K562 (cell line): Measurements from ENCODE around the gene SELENOI. TPM values are rescaled to one million over a fixed set of nuclear protein-coding genes. Genes with fewer than 3 reads are reported as not detected.

Source experiments
- DPF2 ChIP-seq: fragments of 450-650 bp; IDR thresholded peaks from 2 replicates; pipeline ENCODE4 v1.6.1; 2016
- FOXO4 ChIP-seq: fragments of 450-650 bp; formaldehyde crosslinking; IDR thresholded peaks from 2 replicates; pipeline ENCODE4 v1.4.0; 2020; ENCODE audit warnings: mild to moderate bottlenecking, moderate library complexity
- IRF9 ChIP-seq: fragments of 450-650 bp; IDR thresholded peaks from 2 replicates; pipeline ENCODE4 v1.6.1; 2016; ENCODE audit warnings: missing biosample characterization, missing genetic modification characterization
- MTA2 ChIP-seq: fragments of 450-650 bp; IDR thresholded peaks from 2 replicates; pipeline ENCODE4 v1.6.1; 2016; ENCODE audit warnings: low read depth
- NFIC ChIP-seq: fragments of 450-650 bp; IDR thresholded peaks from 2 replicates; pipeline ENCODE4 v1.6.1; 2017; ENCODE audit warnings: mild to moderate bottlenecking, inconsistent platforms
- PCBP2 ChIP-seq: fragments of 200-400 bp; formaldehyde crosslinking; IDR thresholded peaks from 2 replicates; pipeline ENCODE4 v1.6.1; 2018; ENCODE audit warnings: low read length, low read depth, mild to moderate bottlenecking, moderate library complexity; ENCODE audit not compliant: poor library complexity, severe bottlenecking
- RBM15 ChIP-seq: fragments of 200-400 bp; formaldehyde crosslinking; IDR thresholded peaks from 2 replicates; pipeline ENCODE4 v1.6.1; 2018; ENCODE audit warnings: mild to moderate bottlenecking, low read length, moderate library complexity; ENCODE audit not compliant: insufficient read depth
- RBM17 ChIP-seq: fragments of 200-400 bp; formaldehyde crosslinking; IDR thresholded peaks from 2 replicates; pipeline ENCODE4 v1.6.1; 2017; ENCODE audit warnings: low read depth, mild to moderate bottlenecking, low read length, borderline replicate concordance
- SUPT5H ChIP-seq: fragments of 450-650 bp; IDR thresholded peaks from 2 replicates; pipeline ENCODE4 v1.6.1; 2016
- XRCC3 ChIP-seq: fragments of 450-650 bp; IDR thresholded peaks from 2 replicates; pipeline ENCODE4 v1.6.1; 2017; ENCODE audit warnings: mild to moderate bottlenecking, moderate library complexity
- ZBTB17 ChIP-seq: fragments of 450-650 bp; formaldehyde crosslinking; IDR thresholded peaks from 2 replicates; pipeline ENCODE4 v1.4.0; 2020; ENCODE audit warnings: mild to moderate bottlenecking
- ZNF589 ChIP-seq: fragments of 200-800 bp; sonication (Bioruptor generic); IDR thresholded peaks from 2 replicates; pipeline ENCODE4 v1.6.1; 2016; ENCODE audit warnings: low read depth, missing genetic modification characterization, missing compliant biosample characterization
- ZNF766 ChIP-seq: fragments of 200-800 bp; sonication (Bioruptor generic); conservative IDR thresholded peaks from 2 replicates; pipeline ENCODE4 v1.6.1; 2016; ENCODE audit warnings: missing genetic modification characterization, missing compliant biosample characterization
- polyA plus RNA-seq, 8 experiments: library from polyadenylated mRNA; depleted of rRNA in 4 of 8; stranded (reverse) in 5 of 8; unstranded in 3 of 8; fragments of >200 nt; fragmentation: Nextera tagmentation in 2 of 8; fragmentation: Illumina TruSeq in 1 of 8; extraction: Ambion mirVana in 2 of 8; extraction: Trizol in 1 of 8; gene quantifications; 2 replicates each; pipeline versions ENCODE4 v1.2.1 to v1.2.3, GENCODE V29; 2011 to 2014; ENCODE audit warnings: inconsistent platforms in 1 of 8, missing spikeins in 1 of 8
- total RNA-seq, 7 experiments: library from RNA; depleted of rRNA in 6 of 7; stranded (reverse); fragments of >200 nt in 6 of 7; fragmentation: Illumina TruSeq in 2 of 7; extraction: Trizol in 2 of 7; gene quantifications; 2 replicates each; pipeline versions ENCODE4 v1.2.1 to v1.2.3, GENCODE V29; 2011 to 2021; ENCODE audit warnings: low replicate concordance in 1 of 7
- TF ChIP-seq, protein P1 (sequence below): fragments of 250-450 bp; sonication (Bioruptor Pico); IDR thresholded peaks from 2 replicates; pipeline ENCODE4 v1.8.0; 2022; ENCODE audit warnings: inconsistent platforms, mild to moderate bottlenecking, moderate library complexity, borderline replicate concordance
- TF ChIP-seq, protein P2 (sequence below): fragments of 150-350 bp; IDR thresholded peaks from 2 replicates; pipeline ENCODE4 v1.6.1; 2014; ENCODE audit warnings: low read depth, mild to moderate bottlenecking, low read length, borderline replicate concordance
- TF ChIP-seq, protein P3 (sequence below): fragments of 450-650 bp; formaldehyde crosslinking; IDR thresholded peaks from 2 replicates; pipeline ENCODE4 v1.4.0; 2022; ENCODE audit warnings: mild to moderate bottlenecking, moderate library complexity
- TF ChIP-seq, protein P4 (sequence below): fragments of 250-450 bp; sonication (Bioruptor Pico); IDR thresholded peaks from 2 replicates; pipeline ENCODE4 v1.4.0; 2020

Gene SELENOI
- total and polyA plus RNA-seq, 9 of the 15 experiments (the other 6 are each of a cell fraction or from before 2014, with no cell fraction given): 9.6 to 46.9 (median 24.4) TPM

DNA sequence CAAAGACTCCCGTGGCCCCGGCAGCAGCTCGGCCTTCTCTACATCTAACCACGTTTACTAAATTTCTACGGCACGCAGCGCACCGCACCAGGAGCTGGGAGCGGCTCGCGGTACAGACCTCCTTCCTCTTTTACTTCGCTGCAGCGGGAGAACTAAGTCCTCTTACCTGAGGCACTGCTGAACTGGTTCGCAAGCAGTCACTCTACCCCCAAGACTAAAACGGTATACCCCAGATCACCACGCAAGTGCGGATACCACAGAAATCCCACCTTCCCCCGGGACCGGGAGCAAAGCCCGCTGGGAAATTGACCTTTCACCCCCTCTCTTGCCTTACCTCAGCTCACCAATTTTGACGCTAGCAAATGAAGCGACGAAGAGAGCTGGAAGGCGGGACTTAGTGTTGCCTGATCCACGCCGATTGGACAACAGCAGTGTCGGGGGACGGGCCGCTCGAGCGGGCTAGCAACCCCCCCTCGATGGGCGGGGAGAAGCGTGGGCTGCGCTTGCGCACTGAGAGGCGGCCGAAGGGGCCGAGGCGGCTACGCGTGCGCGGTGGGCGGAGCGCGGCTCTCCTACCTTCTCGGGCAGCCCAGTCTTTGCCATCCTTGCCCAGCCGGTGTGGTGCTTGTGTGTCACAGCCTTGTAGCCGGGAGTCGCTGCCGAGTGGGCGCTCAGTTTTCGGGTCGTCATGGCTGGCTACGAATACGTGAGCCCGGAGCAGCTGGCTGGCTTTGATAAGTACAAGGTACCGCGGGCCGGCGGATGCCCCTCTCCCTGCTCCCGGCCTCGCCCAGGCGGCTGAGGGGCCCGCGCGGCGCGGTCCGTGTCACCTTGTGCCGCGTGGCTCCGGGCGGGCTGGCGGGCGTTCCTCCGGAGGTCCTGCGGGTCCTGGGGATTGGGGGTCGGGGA, at the start of gene SELENOI (continued):
- TF ChIP-seq, protein P1, sequence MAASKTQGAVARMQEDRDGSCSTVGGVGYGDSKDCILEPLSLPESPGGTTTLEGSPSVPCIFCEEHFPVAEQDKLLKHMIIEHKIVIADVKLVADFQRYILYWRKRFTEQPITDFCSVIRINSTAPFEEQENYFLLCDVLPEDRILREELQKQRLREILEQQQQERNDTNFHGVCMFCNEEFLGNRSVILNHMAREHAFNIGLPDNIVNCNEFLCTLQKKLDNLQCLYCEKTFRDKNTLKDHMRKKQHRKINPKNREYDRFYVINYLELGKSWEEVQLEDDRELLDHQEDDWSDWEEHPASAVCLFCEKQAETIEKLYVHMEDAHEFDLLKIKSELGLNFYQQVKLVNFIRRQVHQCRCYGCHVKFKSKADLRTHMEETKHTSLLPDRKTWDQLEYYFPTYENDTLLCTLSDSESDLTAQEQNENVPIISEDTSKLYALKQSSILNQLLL (CRISPR knock-in tag): no peak
- peak; percentile 22; the same call in 1 of the 2 replicates for TF ChIP-seq NFIC
- no peak for TF ChIP-seq RBM15
- no peak; the same call in 1 of the 2 replicates for TF ChIP-seq ZBTB17 (CRISPR knock-in tag)
- no peak for TF ChIP-seq XRCC3
- TF ChIP-seq, protein P2, sequence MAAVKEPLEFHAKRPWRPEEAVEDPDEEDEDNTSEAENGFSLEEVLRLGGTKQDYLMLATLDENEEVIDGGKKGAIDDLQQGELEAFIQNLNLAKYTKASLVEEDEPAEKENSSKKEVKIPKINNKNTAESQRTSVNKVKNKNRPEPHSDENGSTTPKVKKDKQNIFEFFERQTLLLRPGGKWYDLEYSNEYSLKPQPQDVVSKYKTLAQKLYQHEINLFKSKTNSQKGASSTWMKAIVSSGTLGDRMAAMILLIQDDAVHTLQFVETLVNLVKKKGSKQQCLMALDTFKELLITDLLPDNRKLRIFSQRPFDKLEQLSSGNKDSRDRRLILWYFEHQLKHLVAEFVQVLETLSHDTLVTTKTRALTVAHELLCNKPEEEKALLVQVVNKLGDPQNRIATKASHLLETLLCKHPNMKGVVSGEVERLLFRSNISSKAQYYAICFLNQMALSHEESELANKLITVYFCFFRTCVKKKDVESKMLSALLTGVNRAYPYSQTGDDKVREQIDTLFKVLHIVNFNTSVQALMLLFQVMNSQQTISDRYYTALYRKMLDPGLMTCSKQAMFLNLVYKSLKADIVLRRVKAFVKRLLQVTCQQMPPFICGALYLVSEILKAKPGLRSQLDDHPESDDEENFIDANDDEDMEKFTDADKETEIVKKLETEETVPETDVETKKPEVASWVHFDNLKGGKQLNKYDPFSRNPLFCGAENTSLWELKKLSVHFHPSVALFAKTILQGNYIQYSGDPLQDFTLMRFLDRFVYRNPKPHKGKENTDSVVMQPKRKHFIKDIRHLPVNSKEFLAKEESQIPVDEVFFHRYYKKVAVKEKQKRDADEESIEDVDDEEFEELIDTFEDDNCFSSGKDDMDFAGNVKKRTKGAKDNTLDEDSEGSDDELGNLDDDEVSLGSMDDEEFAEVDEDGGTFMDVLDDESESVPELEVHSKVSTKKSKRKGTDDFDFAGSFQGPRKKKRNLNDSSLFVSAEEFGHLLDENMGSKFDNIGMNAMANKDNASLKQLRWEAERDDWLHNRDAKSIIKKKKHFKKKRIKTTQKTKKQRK: no peak; the same call in 1 of the 2 replicates
- TF ChIP-seq, protein P3, sequence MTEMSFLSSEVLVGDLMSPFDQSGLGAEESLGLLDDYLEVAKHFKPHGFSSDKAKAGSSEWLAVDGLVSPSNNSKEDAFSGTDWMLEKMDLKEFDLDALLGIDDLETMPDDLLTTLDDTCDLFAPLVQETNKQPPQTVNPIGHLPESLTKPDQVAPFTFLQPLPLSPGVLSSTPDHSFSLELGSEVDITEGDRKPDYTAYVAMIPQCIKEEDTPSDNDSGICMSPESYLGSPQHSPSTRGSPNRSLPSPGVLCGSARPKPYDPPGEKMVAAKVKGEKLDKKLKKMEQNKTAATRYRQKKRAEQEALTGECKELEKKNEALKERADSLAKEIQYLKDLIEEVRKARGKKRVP (CRISPR knock-in tag): no peak
- no peak for TF ChIP-seq IRF9
- TF ChIP-seq RBM17: no peak
- TF ChIP-seq, protein P4, sequence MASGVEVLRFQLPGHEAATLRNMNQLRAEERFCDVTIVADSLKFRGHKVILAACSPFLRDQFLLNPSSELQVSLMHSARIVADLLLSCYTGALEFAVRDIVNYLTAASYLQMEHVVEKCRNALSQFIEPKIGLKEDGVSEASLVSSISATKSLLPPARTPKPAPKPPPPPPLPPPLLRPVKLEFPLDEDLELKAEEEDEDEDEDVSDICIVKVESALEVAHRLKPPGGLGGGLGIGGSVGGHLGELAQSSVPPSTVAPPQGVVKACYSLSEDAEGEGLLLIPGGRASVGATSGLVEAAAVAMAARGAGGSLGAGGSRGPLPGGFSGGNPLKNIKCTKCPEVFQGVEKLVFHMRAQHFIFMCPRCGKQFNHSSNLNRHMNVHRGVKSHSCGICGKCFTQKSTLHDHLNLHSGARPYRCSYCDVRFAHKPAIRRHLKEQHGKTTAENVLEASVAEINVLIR (CRISPR knock-in tag): peak; percentile 61
- peak; percentile 80 for TF ChIP-seq MTA2
- TF ChIP-seq PCBP2: no peak
- TF ChIP-seq ZNF766: no peak
- peak; percentile 98 for TF ChIP-seq SUPT5H
- TF ChIP-seq FOXO4 (CRISPR knock-in tag): no peak
- TF ChIP-seq DPF2: no peak
- no peak for TF ChIP-seq ZNF589 (CRISPR knock-in tag)
